HL-60 (cell line): ENCODE data around the gene FADS3.

Source experiments
- GABPA ChIP-seq: IDR thresholded peaks from 2 replicates; pipeline ENCODE4 v1.6.1; 2012; ENCODE audit warnings: low read depth
- POLR2AphosphoS5 ChIP-seq: IDR thresholded peaks from 2 replicates; pipeline ENCODE4 v1.6.1; 2012; ENCODE audit warnings: low read depth
- TF ChIP-seq, protein P1 (sequence below): IDR thresholded peaks from one replicate; pipeline ENCODE4 v1.5.1; 2011; ENCODE audit warnings: low read length, control low read depth, inconsistent platforms; ENCODE audit not compliant: insufficient read depth
- TF ChIP-seq, protein P2 (sequence below): IDR thresholded peaks from 2 replicates; pipeline ENCODE4 v1.6.1; 2012; ENCODE audit warnings: low read depth; ENCODE audit not compliant: insufficient replicate concordance

DNA sequence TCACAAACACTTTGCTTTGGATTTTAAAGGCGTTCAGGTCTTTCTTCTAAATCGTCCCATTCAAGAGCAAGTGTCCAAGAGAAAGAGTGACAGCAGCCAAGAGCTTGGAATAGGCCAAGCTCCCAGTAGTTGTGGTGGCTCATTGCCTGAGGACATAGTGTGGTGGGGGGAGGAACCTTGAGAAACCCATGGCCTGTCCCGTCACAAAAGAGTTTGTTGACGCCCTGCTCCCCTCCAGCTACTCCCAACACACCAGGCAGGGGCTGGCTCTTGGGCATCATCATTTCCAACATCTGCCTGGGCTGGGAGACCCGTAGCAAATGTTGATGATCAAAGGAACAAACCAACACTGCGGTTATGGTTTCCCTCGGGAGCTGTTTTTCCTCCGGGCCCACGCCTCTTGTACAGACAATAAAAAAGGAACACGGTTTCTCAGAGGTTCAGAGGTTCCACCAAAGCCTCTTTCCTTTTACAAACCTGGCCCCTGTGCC, 20.8 kb downstream of the FADS3 start:
- TF ChIP-seq, protein P1, sequence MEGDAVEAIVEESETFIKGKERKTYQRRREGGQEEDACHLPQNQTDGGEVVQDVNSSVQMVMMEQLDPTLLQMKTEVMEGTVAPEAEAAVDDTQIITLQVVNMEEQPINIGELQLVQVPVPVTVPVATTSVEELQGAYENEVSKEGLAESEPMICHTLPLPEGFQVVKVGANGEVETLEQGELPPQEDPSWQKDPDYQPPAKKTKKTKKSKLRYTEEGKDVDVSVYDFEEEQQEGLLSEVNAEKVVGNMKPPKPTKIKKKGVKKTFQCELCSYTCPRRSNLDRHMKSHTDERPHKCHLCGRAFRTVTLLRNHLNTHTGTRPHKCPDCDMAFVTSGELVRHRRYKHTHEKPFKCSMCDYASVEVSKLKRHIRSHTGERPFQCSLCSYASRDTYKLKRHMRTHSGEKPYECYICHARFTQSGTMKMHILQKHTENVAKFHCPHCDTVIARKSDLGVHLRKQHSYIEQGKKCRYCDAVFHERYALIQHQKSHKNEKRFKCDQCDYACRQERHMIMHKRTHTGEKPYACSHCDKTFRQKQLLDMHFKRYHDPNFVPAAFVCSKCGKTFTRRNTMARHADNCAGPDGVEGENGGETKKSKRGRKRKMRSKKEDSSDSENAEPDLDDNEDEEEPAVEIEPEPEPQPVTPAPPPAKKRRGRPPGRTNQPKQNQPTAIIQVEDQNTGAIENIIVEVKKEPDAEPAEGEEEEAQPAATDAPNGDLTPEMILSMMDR, result no peak
- TF ChIP-seq POLR2AphosphoS5 (no peak), GABPA (no peak)
- TF ChIP-seq, protein P2, sequence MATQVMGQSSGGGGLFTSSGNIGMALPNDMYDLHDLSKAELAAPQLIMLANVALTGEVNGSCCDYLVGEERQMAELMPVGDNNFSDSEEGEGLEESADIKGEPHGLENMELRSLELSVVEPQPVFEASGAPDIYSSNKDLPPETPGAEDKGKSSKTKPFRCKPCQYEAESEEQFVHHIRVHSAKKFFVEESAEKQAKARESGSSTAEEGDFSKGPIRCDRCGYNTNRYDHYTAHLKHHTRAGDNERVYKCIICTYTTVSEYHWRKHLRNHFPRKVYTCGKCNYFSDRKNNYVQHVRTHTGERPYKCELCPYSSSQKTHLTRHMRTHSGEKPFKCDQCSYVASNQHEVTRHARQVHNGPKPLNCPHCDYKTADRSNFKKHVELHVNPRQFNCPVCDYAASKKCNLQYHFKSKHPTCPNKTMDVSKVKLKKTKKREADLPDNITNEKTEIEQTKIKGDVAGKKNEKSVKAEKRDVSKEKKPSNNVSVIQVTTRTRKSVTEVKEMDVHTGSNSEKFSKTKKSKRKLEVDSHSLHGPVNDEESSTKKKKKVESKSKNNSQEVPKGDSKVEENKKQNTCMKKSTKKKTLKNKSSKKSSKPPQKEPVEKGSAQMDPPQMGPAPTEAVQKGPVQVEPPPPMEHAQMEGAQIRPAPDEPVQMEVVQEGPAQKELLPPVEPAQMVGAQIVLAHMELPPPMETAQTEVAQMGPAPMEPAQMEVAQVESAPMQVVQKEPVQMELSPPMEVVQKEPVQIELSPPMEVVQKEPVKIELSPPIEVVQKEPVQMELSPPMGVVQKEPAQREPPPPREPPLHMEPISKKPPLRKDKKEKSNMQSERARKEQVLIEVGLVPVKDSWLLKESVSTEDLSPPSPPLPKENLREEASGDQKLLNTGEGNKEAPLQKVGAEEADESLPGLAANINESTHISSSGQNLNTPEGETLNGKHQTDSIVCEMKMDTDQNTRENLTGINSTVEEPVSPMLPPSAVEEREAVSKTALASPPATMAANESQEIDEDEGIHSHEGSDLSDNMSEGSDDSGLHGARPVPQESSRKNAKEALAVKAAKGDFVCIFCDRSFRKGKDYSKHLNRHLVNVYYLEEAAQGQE, result no peak
